Progenitor cell of endocrine pancreas (in vitro differentiated cells): Measurements from ENCODE around the gene ARHGEF28. TPM values are rescaled to one million over a fixed set of nuclear protein-coding genes. Genes with fewer than 3 reads are reported as not detected.

ENCODE experiments used
- DNase-seq: peaks from one replicate; pipeline ENCODE4 v3.0.0; 2021; ENCODE audit warnings: low spot score; ENCODE audit not compliant: unreplicated experiment
- H3K27ac Mint-ChIP-seq: 2 replicates; pipeline ENCODE4 v1.8.0; 2021; ENCODE audit warnings: mild to moderate bottlenecking, moderate library complexity, mixed read lengths
- H3K27me3 Mint-ChIP-seq: 2 replicates; pipeline ENCODE4 v1.8.0; 2021; ENCODE audit warnings: mixed read lengths
- H3K36me3 Mint-ChIP-seq: 2 replicates; pipeline ENCODE4 v1.8.0; 2022; ENCODE audit warnings: mixed read lengths; ENCODE audit not compliant: insufficient read depth
- H3K4me1 Mint-ChIP-seq: 2 replicates; pipeline ENCODE4 v1.8.0; 2021; ENCODE audit warnings: low read depth, mixed read lengths
- H3K4me3 Mint-ChIP-seq: 2 replicates; pipeline ENCODE4 v1.8.0; 2021; ENCODE audit warnings: low read depth, mild to moderate bottlenecking, moderate library complexity, mixed read lengths
- H3K9me3 Mint-ChIP-seq: 2 replicates; pipeline ENCODE4 v1.8.0; 2021; ENCODE audit warnings: low read depth, mixed read lengths
- total RNA-seq: library from RNA; stranded (reverse); gene quantifications from 2 replicates; pipeline ENCODE4 v1.2.1, GENCODE V29; 2021
- TF ChIP-seq, protein P1 (sequence below): fragments of 200-600 bp; sonication (generic); IDR thresholded peaks from one replicate; pipeline ENCODE4 v1.5.0; 2021; ENCODE audit warnings: antibody characterized with exemption, mild to moderate bottlenecking; ENCODE audit not compliant: unreplicated experiment

The ARHGEF28 gene
- total RNA-seq, 1 donor from 2014 or later, result 15.0 TPM

DNA sequence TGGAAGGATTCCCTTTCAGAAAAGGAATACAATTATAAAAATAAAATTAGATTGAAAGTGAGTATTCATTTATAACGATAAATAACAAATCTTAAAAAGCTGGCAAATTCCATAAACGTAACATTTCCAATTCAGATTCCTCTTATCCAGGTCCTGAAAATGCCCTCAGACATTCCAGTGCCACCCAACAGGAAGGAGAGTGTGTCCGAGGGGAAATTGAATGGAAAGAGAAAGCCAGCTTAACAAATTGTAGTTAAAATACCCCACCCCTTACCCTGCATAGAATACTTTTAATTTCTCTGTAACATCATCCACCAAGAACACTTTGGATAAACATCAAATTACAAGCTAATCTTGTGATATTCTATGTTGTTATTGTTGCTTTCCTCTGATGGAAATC lies 72.0 kb downstream of the ARHGEF28 start:
- TF ChIP-seq, protein P1, sequence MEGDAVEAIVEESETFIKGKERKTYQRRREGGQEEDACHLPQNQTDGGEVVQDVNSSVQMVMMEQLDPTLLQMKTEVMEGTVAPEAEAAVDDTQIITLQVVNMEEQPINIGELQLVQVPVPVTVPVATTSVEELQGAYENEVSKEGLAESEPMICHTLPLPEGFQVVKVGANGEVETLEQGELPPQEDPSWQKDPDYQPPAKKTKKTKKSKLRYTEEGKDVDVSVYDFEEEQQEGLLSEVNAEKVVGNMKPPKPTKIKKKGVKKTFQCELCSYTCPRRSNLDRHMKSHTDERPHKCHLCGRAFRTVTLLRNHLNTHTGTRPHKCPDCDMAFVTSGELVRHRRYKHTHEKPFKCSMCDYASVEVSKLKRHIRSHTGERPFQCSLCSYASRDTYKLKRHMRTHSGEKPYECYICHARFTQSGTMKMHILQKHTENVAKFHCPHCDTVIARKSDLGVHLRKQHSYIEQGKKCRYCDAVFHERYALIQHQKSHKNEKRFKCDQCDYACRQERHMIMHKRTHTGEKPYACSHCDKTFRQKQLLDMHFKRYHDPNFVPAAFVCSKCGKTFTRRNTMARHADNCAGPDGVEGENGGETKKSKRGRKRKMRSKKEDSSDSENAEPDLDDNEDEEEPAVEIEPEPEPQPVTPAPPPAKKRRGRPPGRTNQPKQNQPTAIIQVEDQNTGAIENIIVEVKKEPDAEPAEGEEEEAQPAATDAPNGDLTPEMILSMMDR, result no peak
- H3K9me3 Mint-ChIP-seq, result no peaks in the 10 kb centered on the region
- H3K36me3 Mint-ChIP-seq, result no peaks in the 10 kb centered on the region
- H3K4me3 Mint-ChIP-seq, result no peak overlapping the region
- H3K27me3 Mint-ChIP-seq, result peaks cover 15% of the 10 kb centered on the region
- no peak for DNase-seq
- no peak overlapping the region for H3K27ac Mint-ChIP-seq
- H3K4me1 Mint-ChIP-seq, result peaks cover 14% of the 10 kb centered on the region

DNA sequence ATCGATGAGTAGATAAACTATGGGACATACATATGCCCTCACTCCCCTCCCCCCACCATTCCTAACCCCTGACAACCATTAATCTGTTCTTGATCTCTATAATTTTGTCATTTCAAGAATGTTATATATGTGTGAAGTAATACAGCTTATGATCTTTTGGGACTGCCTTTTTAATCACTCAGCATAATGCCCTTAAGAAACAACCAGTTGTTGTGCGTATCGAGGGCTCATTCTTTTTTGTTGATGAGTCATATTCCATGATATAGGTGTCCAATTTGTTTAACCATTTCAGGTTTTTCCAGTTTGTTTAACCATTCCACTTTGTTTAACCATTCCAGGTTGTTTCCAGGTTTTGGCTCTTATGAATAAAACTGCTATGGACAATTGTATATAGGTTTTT lies 75.6 kb downstream of the ARHGEF28 start:
- no peaks in the 10 kb centered on the region for H3K36me3 Mint-ChIP-seq
- TF ChIP-seq, protein P1, result no peak
- no peaks in the 10 kb centered on the region for H3K9me3 Mint-ChIP-seq
- no peak overlapping the region for H3K27ac Mint-ChIP-seq
- DNase-seq, result no peak
- no peak overlapping the region for H3K4me3 Mint-ChIP-seq
- peaks cover 9% of the 10 kb centered on the region for H3K27me3 Mint-ChIP-seq
- no peaks in the 10 kb centered on the region for H3K4me1 Mint-ChIP-seq

DNA sequence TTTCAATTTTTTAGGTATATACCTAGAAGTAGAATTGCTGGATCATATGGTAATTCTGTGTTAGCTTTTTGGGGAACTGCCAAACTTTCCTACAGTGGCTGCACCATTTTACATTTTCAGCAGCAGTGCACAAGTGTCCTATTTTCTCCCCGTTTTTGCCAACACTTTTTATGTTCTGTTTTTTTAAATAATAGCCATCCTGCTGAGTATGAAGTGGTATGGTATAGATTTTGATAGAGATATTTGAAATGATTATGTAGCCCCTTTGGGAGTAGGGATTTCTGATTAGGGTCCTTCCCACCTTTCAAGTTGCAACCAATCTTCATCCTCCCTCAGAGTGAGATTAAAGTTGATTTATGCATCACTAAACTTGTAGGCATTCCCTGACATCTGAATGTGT lies 76.5 kb downstream of the ARHGEF28 start:
- no peak overlapping the region for H3K4me3 Mint-ChIP-seq
- peaks cover 12% of the 10 kb centered on the region for H3K27me3 Mint-ChIP-seq
- H3K9me3 Mint-ChIP-seq, result no peaks in the 10 kb centered on the region
- H3K27ac Mint-ChIP-seq, result no peak overlapping the region
- H3K36me3 Mint-ChIP-seq, result no peaks in the 10 kb centered on the region
- TF ChIP-seq, protein P1, result no peak
- H3K4me1 Mint-ChIP-seq, result no peaks in the 10 kb centered on the region
- DNase-seq, result no peak

DNA sequence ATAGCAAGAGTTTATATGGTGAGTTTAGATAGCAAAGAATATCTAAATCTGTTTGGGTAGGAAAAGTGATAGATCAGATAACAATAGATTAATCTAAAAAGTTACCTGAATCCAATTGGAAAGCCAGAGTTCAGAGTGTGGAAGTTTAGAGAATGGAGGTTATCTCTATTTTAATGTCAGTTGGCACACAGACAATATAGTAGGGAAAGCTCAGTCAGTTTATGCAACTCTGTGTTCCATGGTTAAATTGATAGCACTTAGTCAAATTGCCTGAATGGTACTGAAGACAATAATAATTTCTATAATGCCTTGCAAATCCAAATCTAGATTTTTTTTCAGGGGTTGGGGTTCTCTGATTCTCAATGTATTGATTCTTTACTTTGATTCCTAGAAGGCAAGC lies 77.0 kb downstream of the ARHGEF28 start:
- Mint-ChIP-seq H3K4me3 (no peak overlapping the region), H3K27me3 (peaks cover 12% of the 10 kb centered on the region), H3K9me3 (no peaks in the 10 kb centered on the region), H3K36me3 (no peaks in the 10 kb centered on the region), H3K27ac (no peak overlapping the region), H3K4me1 (no peaks in the 10 kb centered on the region)
- no peak for DNase-seq
- TF ChIP-seq, protein P1, result no peak

DNA sequence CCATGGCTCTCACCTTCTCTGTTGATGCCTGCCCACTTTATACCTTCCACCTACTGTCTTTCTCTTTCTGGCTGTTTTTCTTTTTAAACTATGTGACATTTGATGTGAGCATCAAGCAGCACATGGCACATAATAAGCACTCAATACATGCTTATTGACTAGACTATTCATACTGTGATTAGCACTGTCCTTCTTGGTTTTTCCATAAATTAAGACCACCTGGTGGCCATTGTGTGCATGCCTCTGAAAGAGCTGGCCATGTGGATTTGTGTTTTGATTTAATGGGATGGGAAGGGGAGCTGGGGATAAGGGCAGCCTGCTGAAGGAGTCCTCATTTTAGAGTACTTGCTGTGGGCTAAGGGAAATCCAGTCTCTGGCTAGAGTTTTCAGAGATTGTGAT lies 79.4 kb downstream of the ARHGEF28 start:
- TF ChIP-seq, protein P1, result peak; percentile 10
- no peak overlapping the region for H3K27ac Mint-ChIP-seq
- DNase-seq, result no peak

More for the DNA sequence above, 79.4 kb downstream of the ARHGEF28 start:
- Mint-ChIP-seq H3K36me3 (no peaks in the 10 kb centered on the region), H3K27me3 (peaks cover 3% of the 10 kb centered on the region), H3K4me3 (no peak overlapping the region), H3K4me1 (no peaks in the 10 kb centered on the region), H3K9me3 (peaks cover 13% of the 10 kb centered on the region)
